ENCODE results near the gene VCX3B.

- TF ChIP-seq CTCF (IDR thresholded peaks at IDR 0.05) (no peak), ZFX (IDR thresholded peaks at IDR 0.05; ENCODE audit: borderline replicate concordance) (no peak)
Observed at GRCh38 chrX:8453611-8454010, 11.0 kb upstream of the VCX3B start.

Measured in 22Rv1 (cell line).